NCI-H146 (cell line): ENCODE measurements around the gene RRM1.
"Not testable (repeated sequence)": the region's sequence is repeated elsewhere in the genome, so short reads cannot be mapped to it uniquely, and the experiment has no call there.

Experiments used
- DNase-seq: peaks from one replicate; lab custom pipeline; 2025; lab: John Stamatoyannopoulos, UW

The RRM1 gene

GRCh38 chr11:4140067-4140636 is 45.6 kb downstream of the RRM1 start:
- no peak for DNase-seq

GRCh38 chr11:4146070-4146771 is 51.6 kb downstream of the RRM1 start:
- DNase-seq, result no peak

- no peak for DNase-seq
These were observed 52.1 kb downstream of the RRM1 start for GRCh38 chr11:4146772-4147098.

- DNase-seq, result no peak
These were observed 59.9 kb downstream of the RRM1 start for GRCh38 chr11:4154503-4154902.

GRCh38 chr11:4156571-4156970 is 62.0 kb downstream of the RRM1 start:
- DNase-seq, result no peak

- DNase-seq, result not testable (repeated sequence)
These were observed 64.2 kb downstream of the RRM1 start for GRCh38 chr11:4158818-4159217.

GRCh38 chr11:4161305-4161704 is 66.7 kb downstream of the RRM1 start:
- DNase-seq, result no peak

GRCh38 chr11:4164884-4165590 is 70.4 kb downstream of the RRM1 start:
- DNase-seq, result no peak

GRCh38 chr11:4167292-4167691 is 72.7 kb downstream of the RRM1 start:
- DNase-seq, result no peak

GRCh38 chr11:4167758-4168157 is 73.2 kb downstream of the RRM1 start:
- no peak for DNase-seq

- peak; percentile 10 for DNase-seq
These were observed 81.2 kb downstream of the RRM1 start for GRCh38 chr11:4175620-4176350.

- DNase-seq, result no peak
These were observed 84.4 kb downstream of the RRM1 start for GRCh38 chr11:4178813-4179662.

GRCh38 chr11:4180441-4181183 is 86.0 kb downstream of the RRM1 start:
- DNase-seq, result no peak

GRCh38 chr11:4181782-4182721 is 87.5 kb downstream of the RRM1 start:
- DNase-seq, result peak; percentile 41

- no peak for DNase-seq
These were observed 88.9 kb downstream of the RRM1 start for GRCh38 chr11:4183410-4184057.

GRCh38 chr11:4184163-4184916 is 89.7 kb downstream of the RRM1 start:
- no peak for DNase-seq

- DNase-seq, result no peak
These were observed 91.0 kb downstream of the RRM1 start for GRCh38 chr11:4185561-4185960.

GRCh38 chr11:4186464-4187054 is 92.0 kb downstream of the RRM1 start:
- no peak for DNase-seq
